ENCODE results near the gene CENPH.
"Not testable (repeated sequence)": the region's sequence is repeated elsewhere in the genome, so short reads cannot be mapped to it uniquely, and the experiment has no call there.

Gene CENPH, protein sequence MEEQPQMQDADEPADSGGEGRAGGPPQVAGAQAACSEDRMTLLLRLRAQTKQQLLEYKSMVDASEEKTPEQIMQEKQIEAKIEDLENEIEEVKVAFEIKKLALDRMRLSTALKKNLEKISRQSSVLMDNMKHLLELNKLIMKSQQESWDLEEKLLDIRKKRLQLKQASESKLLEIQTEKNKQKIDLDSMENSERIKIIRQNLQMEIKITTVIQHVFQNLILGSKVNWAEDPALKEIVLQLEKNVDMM
- total RNA-seq = 9.2 to 13.2 reads per million in 2 experiments

GRCh38 chr5:69189162-69190086, at the start of gene CENPH:
Gene CENPH, plus strand, starts transcription at chr5:69189583. Its CDS starts 52 bp downstream, at chr5:69189635.
- peak; percentile 88 for DNase-seq (ENCODE audit: low read depth)

DNA sequence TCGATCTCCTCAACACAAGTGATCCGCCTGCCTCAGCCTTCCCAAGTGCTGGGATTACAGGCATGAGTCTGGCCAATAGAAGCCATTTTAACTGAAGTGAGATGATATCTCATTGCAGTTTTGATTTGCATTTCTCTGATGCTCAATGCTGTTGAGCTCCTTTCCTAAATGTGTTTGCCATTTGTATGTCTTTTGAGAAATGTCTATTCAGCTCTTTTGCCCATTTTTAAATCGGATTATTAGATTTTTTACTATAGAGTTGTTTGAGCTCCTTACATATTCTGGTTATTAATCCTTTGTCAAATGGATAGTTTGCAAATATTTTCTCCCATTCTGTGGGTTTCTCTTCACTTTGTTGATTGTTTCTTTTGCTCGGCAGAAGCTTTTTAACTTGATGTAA, 49.1 kb upstream of the CENPH start:
- DNase-seq (ENCODE audit: low read depth) = not testable (repeated sequence)

GRCh38 chr5:69140827-69141226, 48.6 kb upstream of the CENPH start:
- DNase-seq (ENCODE audit: low read depth) = no peak

DNA sequence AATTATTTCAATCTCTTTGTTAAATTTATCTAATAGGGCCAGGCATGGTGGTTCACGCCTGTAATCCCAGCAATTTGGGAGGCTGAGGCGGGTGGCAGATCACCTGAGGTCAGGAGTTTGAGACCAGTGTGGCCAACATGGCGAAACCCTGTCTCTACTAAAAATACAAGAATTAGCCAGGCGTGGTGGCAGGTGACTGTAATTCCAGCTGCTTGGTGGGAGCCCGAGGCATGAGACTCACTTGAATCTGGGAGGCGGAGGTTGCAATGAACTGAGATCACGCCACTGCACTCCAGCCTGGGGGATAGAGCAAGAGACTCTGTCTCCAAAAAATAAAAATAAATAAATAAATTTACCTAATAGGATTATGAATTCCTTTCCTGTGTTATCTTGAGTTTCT, 40.8 kb upstream of the CENPH start:
- DNase-seq (ENCODE audit: low read depth) = not testable (repeated sequence)

GRCh38 chr5:69148981-69149675, 40.3 kb upstream of the CENPH start:
- DNase-seq (ENCODE audit: low read depth) = no peak

DNA sequence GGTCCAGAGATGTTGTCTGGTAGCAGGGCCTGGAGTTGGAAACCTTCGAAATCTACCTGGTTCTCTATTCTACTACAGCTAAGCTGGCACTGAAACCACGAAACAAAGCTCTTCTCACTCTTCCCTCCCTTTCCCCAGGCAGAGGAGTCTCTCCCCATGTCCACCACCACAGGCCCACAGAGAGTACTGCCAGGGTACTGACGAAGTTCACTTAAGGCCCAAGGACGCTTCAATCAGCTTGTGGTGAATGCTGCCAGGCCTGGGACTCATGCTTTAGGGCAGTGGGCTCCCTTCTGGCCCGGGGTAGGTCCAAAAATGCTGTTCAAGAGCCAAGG, 39.7 kb upstream of the CENPH start:
- DNase-seq (ENCODE audit: low read depth) = no peak

GRCh38 chr5:69152731-69153130, 36.7 kb upstream of the CENPH start:
- no peak for DNase-seq (ENCODE audit: low read depth)

DNA sequence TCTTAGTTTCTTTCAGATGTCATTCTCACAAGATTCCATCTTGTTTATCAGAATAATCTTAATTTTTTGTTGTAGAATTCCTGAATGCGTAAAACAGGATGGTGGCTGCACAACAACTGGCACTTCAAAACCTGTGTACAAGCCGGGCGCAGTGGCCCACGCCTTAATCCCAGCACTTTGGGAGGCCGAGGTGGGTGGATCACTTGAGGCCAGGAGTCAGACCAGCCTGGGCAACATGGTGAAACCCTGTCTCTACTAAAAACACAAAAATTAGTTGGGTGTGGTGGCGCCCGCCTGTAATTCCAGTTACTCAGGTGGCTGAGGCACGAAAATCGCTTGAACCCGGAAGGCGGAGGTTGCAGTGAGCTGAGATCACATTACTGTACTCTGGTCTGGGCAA, 32.9 kb upstream of the CENPH start:
- DNase-seq (ENCODE audit: low read depth) = no peak

GRCh38 chr5:69158039-69158438, 31.3 kb upstream of the CENPH start:
- DNase-seq (ENCODE audit: low read depth) = no peak

DNA sequence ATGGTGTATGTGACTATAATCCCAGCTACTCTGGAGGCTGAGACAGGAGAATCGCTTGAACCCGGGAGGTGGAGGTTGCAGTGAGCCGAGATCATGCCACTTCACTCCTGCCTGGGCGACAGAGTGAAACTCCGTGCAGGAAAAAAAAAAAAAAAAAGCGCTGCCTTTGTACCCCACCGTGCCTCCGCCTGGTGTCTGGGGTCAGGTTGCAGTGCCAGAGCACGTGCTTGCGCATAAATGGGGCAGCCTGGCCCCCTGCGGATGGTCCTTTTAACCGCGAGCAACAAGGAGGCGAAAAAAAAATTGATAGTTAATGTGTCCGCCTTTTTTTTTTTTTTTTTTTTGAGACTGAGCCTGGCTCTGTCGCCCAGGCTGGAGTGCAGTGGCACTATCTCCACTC, 28.7 kb upstream of the CENPH start:
- DNase-seq (ENCODE audit: low read depth) = no peak

DNA sequence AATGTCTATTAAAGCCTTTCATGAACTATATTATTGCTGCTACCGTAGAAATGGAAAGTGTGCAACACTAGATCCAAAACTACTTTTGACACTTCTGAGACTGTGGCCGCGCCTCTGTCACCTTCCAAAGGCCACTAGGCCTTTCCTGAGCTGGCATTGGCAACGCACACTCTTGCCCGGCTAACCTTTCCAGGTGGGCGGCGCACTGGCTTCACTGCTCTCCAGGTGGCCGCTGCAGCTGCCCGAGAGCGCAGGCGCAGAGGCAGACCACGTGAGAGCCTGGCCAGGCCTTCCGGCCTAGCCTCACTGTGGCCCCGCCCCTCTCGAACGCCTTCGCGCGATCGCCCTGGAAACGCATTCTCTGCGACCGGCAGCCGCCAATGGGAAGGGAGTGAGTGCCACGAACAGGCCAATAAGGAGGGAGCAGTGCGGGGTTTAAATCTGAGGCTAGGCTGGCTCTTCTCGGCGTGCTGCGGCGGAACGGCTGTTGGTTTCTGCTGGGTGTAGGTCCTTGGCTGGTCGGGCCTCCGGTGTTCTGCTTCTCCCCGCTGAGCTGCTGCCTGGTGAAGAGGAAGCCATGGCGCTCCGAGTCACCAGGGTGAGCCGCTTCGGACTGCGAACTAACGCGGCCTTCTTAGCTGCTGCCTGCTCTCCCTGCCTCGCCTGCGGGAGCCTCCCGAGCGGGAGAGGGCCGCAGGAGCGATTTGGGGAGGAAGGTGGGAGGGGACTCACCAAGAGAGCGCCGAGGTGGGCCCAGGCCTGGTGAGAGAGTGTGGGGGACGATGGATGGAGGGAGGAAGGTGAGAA, 22.5 kb upstream of the CENPH start, which contains the start of gene CCNB1:
Gene CCNB1 (plus strand): TSS at position 465 of the 807 bp plus-strand sequence. CDS start 113 bp downstream, at position 578.
- peak; percentile 94 for DNase-seq (ENCODE audit: low read depth)

- DNase-seq (ENCODE audit: low read depth) = no peak
Observed at GRCh38 chr5:69167493-69167855, 21.9 kb upstream of the CENPH start.

- no peak for DNase-seq (ENCODE audit: low read depth)
Observed at GRCh38 chr5:69167929-69168328, 21.5 kb upstream of the CENPH start.

- no peak for DNase-seq (ENCODE audit: low read depth)
Observed at GRCh38 chr5:69170495-69170894, 18.9 kb upstream of the CENPH start.

DNA sequence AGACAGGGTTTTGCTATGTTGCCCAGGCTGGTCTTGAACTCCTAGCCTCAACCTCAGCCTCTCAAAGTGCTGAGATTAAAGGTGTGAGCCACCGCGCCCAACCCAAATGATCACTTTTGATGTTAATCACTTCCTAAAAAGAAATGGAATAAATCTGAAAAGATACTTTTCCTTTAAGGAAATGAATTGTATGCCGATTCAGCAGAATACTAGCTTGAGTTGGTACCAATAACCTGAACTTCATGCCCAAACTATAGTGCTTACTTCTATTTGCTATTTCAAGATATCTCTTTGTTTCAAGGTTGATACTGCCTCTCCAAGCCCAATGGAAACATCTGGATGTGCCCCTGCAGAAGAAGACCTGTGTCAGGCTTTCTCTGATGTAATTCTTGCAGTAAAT, 18.4 kb upstream of the CENPH start:
- DNase-seq (ENCODE audit: low read depth) = no peak

GRCh38 chr5:69181659-69182293, 7.6 kb upstream of the CENPH start:
- not testable (repeated sequence) for DNase-seq (ENCODE audit: low read depth)

- no peak for DNase-seq (ENCODE audit: low read depth)
Observed at GRCh38 chr5:69184621-69185020, 4.8 kb upstream of the CENPH start.

- DNase-seq (ENCODE audit: low read depth) = no peak
Observed at GRCh38 chr5:69187342-69187741, 2.0 kb upstream of the CENPH start.

GRCh38 chr5:69188811-69189161, 597 bp upstream of the CENPH start:
- no peak for DNase-seq (ENCODE audit: low read depth)

DNA sequence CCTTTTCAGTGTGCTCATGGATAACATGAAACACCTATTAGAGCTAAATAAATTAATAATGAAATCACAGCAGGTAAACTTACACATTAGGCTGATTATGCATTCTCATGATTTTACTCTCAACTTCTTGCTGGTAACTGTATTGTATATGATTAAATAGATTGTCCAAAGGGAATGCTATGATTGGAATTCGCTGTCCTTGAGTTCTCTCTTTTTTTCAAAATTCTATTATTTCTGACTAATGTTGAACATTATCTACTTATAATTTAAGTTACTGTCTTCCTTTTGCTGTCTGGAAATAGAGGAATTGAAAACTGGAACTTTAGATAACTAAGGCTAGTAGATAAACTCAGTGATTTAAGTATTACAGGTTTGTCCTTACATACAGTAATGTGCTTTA, 13.1 kb downstream of the CENPH start:
- DNase-seq (ENCODE audit: low read depth) = no peak

DNA sequence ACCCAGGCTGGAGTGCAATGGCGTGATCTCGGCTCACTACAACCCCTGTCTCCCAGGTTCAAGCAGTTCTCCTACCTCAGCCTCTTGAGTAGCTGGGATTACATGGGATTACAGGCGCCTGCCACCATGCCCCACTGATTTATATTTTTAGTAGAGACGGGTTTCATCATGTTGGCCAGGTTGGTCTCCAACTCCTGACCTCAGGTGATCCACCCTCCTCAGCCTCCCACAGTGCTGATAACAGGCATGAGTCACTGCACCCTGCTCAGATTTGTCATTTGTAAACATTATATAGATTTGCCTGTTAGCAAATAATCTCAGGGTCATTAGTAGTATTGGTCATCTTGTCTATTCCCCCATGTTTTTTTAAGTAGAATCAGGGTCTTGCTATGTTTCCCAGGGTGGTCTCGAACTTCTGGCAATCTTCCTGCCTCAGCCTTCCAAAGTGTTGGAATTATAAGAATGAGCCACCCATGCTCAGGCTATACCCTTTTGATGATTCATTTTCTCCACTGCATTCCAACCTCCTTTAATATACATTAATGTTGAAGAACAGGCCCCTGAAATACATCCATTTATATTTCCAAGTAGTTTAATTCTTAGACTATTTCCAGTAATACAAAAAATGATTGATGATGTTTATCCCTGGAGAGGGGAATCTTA, 17.3 kb downstream of the CENPH start:
- DNase-seq (ENCODE audit: low read depth) = no peak

Data from T follicular helper cell (primary cell).